Neural crest cell (in vitro differentiated cells): ENCODE data around the gene NDUFS7. TPM values are rescaled to one million over a fixed set of nuclear protein-coding genes. Genes with fewer than 3 reads are reported as not detected.

Experiments
- DNase-seq: peaks from one replicate; pipeline ENCODE4 v3.0.0; 2021; ENCODE audit warnings: low read depth, mixed read lengths, low spot score
- H3K27ac Mint-ChIP-seq: one replicate; pipeline ENCODE4 v1.8.0; 2021; ENCODE audit warnings: mild to moderate bottlenecking, mixed read lengths; ENCODE audit not compliant: unreplicated experiment
- H3K27me3 Mint-ChIP-seq: 2 replicates; pipeline ENCODE4 v1.8.0; 2021; ENCODE audit warnings: low read depth, mild to moderate bottlenecking, mixed read lengths
- H3K36me3 Mint-ChIP-seq: 2 replicates; pipeline ENCODE4 v1.8.0; 2021; ENCODE audit warnings: low read depth, mild to moderate bottlenecking, mixed read lengths
- H3K4me1 Mint-ChIP-seq: 2 replicates; pipeline ENCODE4 v1.8.0; 2021; ENCODE audit warnings: mixed read lengths
- H3K4me3 Mint-ChIP-seq: one replicate; pipeline ENCODE4 v1.8.0; 2021; ENCODE audit warnings: mild to moderate bottlenecking, mixed read lengths
- H3K9me3 Mint-ChIP-seq: 2 replicates; pipeline ENCODE4 v1.8.0; 2021; ENCODE audit warnings: mixed read lengths
- total RNA-seq: library from RNA; stranded (reverse); gene quantifications from 2 replicates; pipeline ENCODE4 v1.2.1, GENCODE V29; 2021
- TF ChIP-seq, protein P1 (sequence below): fragments of 200-600 bp; sonication (generic); conservative IDR thresholded peaks from 2 replicates; pipeline ENCODE4 v1.5.0; 2021; ENCODE audit warnings: antibody characterized with exemption, mild to moderate bottlenecking

The NDUFS7 gene
- total RNA-seq, 1 donor from 2014 or later, result 89.7 TPM

DNA sequence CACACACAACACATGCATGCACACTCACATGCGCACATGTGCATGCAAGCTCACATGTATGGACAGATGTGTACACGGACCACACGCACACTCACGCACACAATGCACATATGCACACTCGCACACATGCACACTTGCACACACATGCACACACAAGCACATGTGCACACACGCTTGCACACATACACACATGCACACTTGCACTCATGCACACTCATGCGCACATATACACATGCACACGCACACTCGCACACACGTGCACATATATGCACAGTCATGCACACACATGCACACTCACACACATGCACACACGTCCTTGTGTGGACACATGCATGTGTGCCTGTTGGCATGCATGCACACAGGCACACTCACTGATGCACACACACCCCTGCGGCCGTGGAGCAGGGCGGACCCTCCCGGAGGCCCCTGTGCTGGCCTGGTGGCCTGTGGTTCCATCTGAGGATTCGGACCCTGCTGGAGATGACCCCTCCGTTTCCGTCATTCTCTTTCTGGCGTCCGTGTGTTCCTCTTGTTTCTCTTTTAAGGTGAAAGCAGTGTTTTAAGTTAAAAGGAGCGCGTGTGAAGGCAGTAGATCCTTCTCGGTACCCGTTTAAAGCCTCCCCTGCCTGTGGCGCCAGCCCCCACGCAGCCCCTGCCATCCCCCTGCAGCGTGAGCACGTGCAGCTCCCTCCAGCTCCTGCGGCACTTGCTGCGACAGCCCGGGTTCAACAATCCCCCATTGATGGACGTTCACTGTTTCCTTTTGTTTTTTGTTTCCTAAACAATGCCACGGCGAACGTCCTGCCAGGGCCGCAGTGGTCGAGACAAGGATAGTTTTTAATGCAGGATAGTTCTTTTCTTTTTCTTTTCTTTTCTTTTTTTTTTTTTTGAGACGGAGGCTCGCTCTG is 5.6 kb downstream of the NDUFS7 start:
- no peaks in the 10 kb centered on the region for H3K9me3 Mint-ChIP-seq
- no peaks in the 10 kb centered on the region for H3K27me3 Mint-ChIP-seq
- DNase-seq, result no peak
- peak overlapping the region; percentile 59 for H3K4me3 Mint-ChIP-seq
- TF ChIP-seq, protein P1, sequence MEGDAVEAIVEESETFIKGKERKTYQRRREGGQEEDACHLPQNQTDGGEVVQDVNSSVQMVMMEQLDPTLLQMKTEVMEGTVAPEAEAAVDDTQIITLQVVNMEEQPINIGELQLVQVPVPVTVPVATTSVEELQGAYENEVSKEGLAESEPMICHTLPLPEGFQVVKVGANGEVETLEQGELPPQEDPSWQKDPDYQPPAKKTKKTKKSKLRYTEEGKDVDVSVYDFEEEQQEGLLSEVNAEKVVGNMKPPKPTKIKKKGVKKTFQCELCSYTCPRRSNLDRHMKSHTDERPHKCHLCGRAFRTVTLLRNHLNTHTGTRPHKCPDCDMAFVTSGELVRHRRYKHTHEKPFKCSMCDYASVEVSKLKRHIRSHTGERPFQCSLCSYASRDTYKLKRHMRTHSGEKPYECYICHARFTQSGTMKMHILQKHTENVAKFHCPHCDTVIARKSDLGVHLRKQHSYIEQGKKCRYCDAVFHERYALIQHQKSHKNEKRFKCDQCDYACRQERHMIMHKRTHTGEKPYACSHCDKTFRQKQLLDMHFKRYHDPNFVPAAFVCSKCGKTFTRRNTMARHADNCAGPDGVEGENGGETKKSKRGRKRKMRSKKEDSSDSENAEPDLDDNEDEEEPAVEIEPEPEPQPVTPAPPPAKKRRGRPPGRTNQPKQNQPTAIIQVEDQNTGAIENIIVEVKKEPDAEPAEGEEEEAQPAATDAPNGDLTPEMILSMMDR, result no peak
- H3K27ac Mint-ChIP-seq, result peak overlapping the region; percentile 57
- H3K4me1 Mint-ChIP-seq, result peaks cover 4% of the 10 kb centered on the region
- H3K36me3 Mint-ChIP-seq, result peaks cover 6% of the 10 kb centered on the region

DNA sequence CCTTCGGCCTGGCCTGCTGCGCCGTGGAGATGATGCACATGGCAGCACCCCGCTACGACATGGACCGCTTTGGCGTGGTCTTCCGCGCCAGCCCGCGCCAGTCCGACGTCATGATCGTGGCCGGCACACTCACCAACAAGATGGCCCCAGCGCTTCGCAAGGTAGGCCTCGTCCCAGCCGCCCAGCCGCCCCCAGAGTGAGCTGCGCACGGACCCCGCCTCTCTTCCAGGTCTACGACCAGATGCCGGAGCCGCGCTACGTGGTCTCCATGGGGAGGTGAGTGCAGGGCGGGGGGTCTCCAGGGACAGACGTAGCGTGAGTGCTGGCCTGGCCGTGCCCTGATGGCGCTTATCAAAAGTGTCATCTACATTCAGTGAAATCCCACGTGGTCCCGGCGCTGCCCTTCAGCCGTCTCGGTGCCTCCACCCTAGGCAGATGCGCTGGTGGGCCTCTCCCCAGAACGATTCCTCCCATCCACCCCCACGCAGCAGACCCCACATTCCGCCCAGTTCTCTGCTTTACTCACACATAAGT is 7.2 kb downstream of the NDUFS7 start:
- H3K27ac Mint-ChIP-seq, result no peak overlapping the region
- H3K4me1 Mint-ChIP-seq, result no peaks in the 10 kb centered on the region
- H3K27me3 Mint-ChIP-seq, result no peaks in the 10 kb centered on the region
- H3K4me3 Mint-ChIP-seq, result peak overlapping the region; percentile 51
- TF ChIP-seq, protein P1, result no peak
- H3K36me3 Mint-ChIP-seq, result peaks cover 6% of the 10 kb centered on the region
- H3K9me3 Mint-ChIP-seq, result no peaks in the 10 kb centered on the region
- no peak for DNase-seq

GRCh38 chr19:1392407-1392806 is 8.7 kb downstream of the NDUFS7 start:
- H3K27ac Mint-ChIP-seq, result peak overlapping the region; percentile 35
- H3K9me3 Mint-ChIP-seq, result no peaks in the 10 kb centered on the region
- peaks cover 6% of the 10 kb centered on the region for H3K36me3 Mint-ChIP-seq

GRCh38 chr19:1392939-1393530 is 9.3 kb downstream of the NDUFS7 start:
- Mint-ChIP-seq H3K4me3 (no peak overlapping the region), H3K27ac (no peak overlapping the region), H3K36me3 (peaks cover 6% of the 10 kb centered on the region), H3K27me3 (no peaks in the 10 kb centered on the region), H3K9me3 (no peaks in the 10 kb centered on the region), H3K4me1 (no peaks in the 10 kb centered on the region)
- TF ChIP-seq, protein P1, result no peak
- DNase-seq, result no peak

More at GRCh38 chr19:1392407-1392806, 8.7 kb downstream of the NDUFS7 start:
- no peak for DNase-seq
- Mint-ChIP-seq H3K4me3 (peak overlapping the region; percentile 31), H3K4me1 (no peaks in the 10 kb centered on the region), H3K27me3 (no peaks in the 10 kb centered on the region)
- TF ChIP-seq, protein P1, result no peak

- TF ChIP-seq, protein P1, result no peak
- peak overlapping the region; percentile 34 for H3K4me3 Mint-ChIP-seq
Observed at GRCh38 chr19:1393841-1394240, 10.1 kb downstream of the NDUFS7 start.

More at GRCh38 chr19:1393841-1394240, 10.1 kb downstream of the NDUFS7 start:
- H3K4me1 Mint-ChIP-seq, result no peaks in the 10 kb centered on the region
- no peak for DNase-seq
- peaks cover 5% of the 10 kb centered on the region for H3K36me3 Mint-ChIP-seq
- H3K9me3 Mint-ChIP-seq, result no peaks in the 10 kb centered on the region
- H3K27ac Mint-ChIP-seq, result no peak overlapping the region
- H3K27me3 Mint-ChIP-seq, result no peaks in the 10 kb centered on the region
